ENCODE results near the gene WNT5A. TPM values are rescaled to one million over a fixed set of nuclear protein-coding genes. Genes with fewer than 3 reads are reported as not detected.

Gene WNT5A
- total and polyA plus RNA-seq, 2 donors (not counting 1 experiment from before 2014, with no cell fraction given) = 117 to 224 TPM

DNA sequence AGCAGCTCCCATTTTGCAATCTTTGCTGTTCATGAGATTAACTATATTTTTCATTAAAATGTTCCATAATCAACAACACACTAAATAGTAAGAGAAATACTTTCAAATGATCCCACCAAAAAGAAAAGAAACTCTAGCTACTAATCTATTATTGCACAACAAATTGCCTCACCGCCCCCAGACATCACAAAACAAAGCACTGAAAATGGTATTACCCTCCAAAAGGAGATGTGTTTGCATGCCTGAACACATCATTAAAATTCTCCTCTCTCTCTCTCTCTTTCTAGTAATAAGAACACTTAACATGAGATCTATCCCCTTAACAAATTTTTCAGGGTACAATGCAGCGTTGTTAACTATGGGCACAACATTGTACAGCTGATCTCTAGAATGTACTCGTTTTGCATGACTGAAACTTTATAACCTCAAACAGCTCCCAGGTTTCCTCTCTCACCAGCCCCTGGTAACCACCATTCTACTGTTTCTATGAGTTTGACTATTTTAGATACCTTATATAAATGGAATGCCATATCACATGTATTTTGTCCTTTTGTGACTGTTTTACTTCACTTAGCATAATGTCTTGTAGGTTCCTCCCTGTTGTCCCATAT is 33.1 kb downstream of the WNT5A start:
- DNase-seq (ENCODE audit: low read depth in 2 of 2) = no peak
- Histone ChIP-seq H3K4me2 (ENCODE audit: extremely low read depth, insufficient read depth, low read length) (no peak overlapping the region), H3K9me3 (ENCODE audit: control insufficient read depth, insufficient read depth, low read depth, low read length) (no peaks in the 10 kb centered on the region), H3K4me3 (replicated peaks in 1 of 4; ENCODE audit: control extremely low read depth in 1 of 4, insufficient read depth in 1 of 4, low read depth in 3 of 4, low read length in 4 of 4) (no peak overlapping the region), H3K27me3 (ENCODE audit: control insufficient read depth, insufficient read depth, low read length) (no peaks in the 10 kb centered on the region), H3K36me3 (ENCODE audit: control insufficient read depth, insufficient read depth, low read length) (no peaks in the 10 kb centered on the region), H3K9ac (ENCODE audit: insufficient read depth, low read length) (no peak overlapping the region), H3K27ac (ENCODE audit: insufficient read depth, low read length) (no peak overlapping the region), H2AFZ (ENCODE audit: low read length) (no peak overlapping the region), H3K4me1 (ENCODE audit: control insufficient read depth, extremely low read depth, insufficient read depth, low read length) (no peaks in the 10 kb centered on the region), H3K79me2 (ENCODE audit: control insufficient read depth, insufficient read depth, low read length) (no peaks in the 10 kb centered on the region), H4K20me1 (ENCODE audit: control insufficient read depth, extremely low read depth, insufficient read depth, low read length) (no peaks in the 10 kb centered on the region)
- TF ChIP-seq EZH2 (IDR thresholded peaks at IDR 0.05; ENCODE audit: low read length, missing control alignments) = no peak
- TF ChIP-seq, protein P1, sequence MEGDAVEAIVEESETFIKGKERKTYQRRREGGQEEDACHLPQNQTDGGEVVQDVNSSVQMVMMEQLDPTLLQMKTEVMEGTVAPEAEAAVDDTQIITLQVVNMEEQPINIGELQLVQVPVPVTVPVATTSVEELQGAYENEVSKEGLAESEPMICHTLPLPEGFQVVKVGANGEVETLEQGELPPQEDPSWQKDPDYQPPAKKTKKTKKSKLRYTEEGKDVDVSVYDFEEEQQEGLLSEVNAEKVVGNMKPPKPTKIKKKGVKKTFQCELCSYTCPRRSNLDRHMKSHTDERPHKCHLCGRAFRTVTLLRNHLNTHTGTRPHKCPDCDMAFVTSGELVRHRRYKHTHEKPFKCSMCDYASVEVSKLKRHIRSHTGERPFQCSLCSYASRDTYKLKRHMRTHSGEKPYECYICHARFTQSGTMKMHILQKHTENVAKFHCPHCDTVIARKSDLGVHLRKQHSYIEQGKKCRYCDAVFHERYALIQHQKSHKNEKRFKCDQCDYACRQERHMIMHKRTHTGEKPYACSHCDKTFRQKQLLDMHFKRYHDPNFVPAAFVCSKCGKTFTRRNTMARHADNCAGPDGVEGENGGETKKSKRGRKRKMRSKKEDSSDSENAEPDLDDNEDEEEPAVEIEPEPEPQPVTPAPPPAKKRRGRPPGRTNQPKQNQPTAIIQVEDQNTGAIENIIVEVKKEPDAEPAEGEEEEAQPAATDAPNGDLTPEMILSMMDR (conservative IDR thresholded peaks at IDR 0.05 in 1 of 2, IDR thresholded peaks at IDR 0.05 in 1 of 2; ENCODE audit: low read depth in 1 of 2, low read length in 2 of 2) = no peak

DNA sequence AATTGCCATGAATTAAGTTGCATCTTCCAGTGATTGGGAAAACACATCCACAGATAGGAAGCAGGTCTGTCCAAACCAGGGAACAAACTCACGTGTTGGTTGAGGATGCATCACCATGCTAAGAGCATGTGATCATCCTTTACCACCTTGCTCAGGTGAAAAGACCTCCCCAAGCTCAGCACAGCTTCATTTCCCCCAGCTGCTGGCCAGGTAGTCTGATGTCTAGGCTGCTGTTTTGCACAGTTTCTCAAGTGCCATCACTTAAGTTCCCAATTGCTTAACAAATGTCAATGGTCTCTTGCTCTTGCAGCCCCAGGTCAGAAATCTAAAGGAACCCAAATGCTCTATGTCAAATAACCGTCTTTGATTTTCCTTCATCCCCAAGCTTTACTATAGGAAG is 34.2 kb downstream of the WNT5A start:
- H2AFZ ChIP-seq (ENCODE audit: low read length) = no peak overlapping the region
- H4K20me1 ChIP-seq (ENCODE audit: control insufficient read depth, extremely low read depth, insufficient read depth, low read length) = no peaks in the 10 kb centered on the region
- no peaks in the 10 kb centered on the region for H3K4me1 ChIP-seq (ENCODE audit: control insufficient read depth, extremely low read depth, insufficient read depth, low read length)
- H3K4me3 ChIP-seq (replicated peaks in 1 of 4; ENCODE audit: control extremely low read depth in 1 of 4, insufficient read depth in 1 of 4, low read depth in 3 of 4, low read length in 4 of 4) = no peak overlapping the region
- no peak overlapping the region for H3K4me2 ChIP-seq (ENCODE audit: extremely low read depth, insufficient read depth, low read length)
- H3K79me2 ChIP-seq (ENCODE audit: control insufficient read depth, insufficient read depth, low read length) = no peaks in the 10 kb centered on the region
- TF ChIP-seq EZH2 (IDR thresholded peaks at IDR 0.05; ENCODE audit: low read length, missing control alignments) = no peak
- TF ChIP-seq, protein P1 (conservative IDR thresholded peaks at IDR 0.05 in 1 of 2, IDR thresholded peaks at IDR 0.05 in 1 of 2; ENCODE audit: low read depth in 1 of 2, low read length in 2 of 2) = no peak
- no peak overlapping the region for H3K9ac ChIP-seq (ENCODE audit: insufficient read depth, low read length)
- H3K27ac ChIP-seq (ENCODE audit: insufficient read depth, low read length) = no peak overlapping the region
- H3K9me3 ChIP-seq (ENCODE audit: control insufficient read depth, insufficient read depth, low read depth, low read length) = no peaks in the 10 kb centered on the region
- DNase-seq (ENCODE audit: low read depth in 2 of 2) = no peak
- no peaks in the 10 kb centered on the region for H3K36me3 ChIP-seq (ENCODE audit: control insufficient read depth, insufficient read depth, low read length)
- no peaks in the 10 kb centered on the region for H3K27me3 ChIP-seq (ENCODE audit: control insufficient read depth, insufficient read depth, low read length)

- Histone ChIP-seq H3K27me3 (ENCODE audit: control insufficient read depth, insufficient read depth, low read length) (no peaks in the 10 kb centered on the region), H3K79me2 (ENCODE audit: control insufficient read depth, insufficient read depth, low read length) (no peaks in the 10 kb centered on the region), H3K4me1 (ENCODE audit: control insufficient read depth, extremely low read depth, insufficient read depth, low read length) (no peaks in the 10 kb centered on the region), H2AFZ (ENCODE audit: low read length) (no peak overlapping the region), H3K9me3 (ENCODE audit: control insufficient read depth, insufficient read depth, low read depth, low read length) (no peaks in the 10 kb centered on the region), H3K4me2 (ENCODE audit: extremely low read depth, insufficient read depth, low read length) (no peak overlapping the region), H3K4me3 (replicated peaks in 1 of 4; ENCODE audit: control extremely low read depth in 1 of 4, insufficient read depth in 1 of 4, low read depth in 3 of 4, low read length in 4 of 4) (no peak overlapping the region), H3K9ac (ENCODE audit: insufficient read depth, low read length) (no peak overlapping the region), H3K27ac (ENCODE audit: insufficient read depth, low read length) (no peak overlapping the region), H4K20me1 (ENCODE audit: control insufficient read depth, extremely low read depth, insufficient read depth, low read length) (no peaks in the 10 kb centered on the region), H3K36me3 (ENCODE audit: control insufficient read depth, insufficient read depth, low read length) (no peaks in the 10 kb centered on the region)
- TF ChIP-seq, protein P1 (conservative IDR thresholded peaks at IDR 0.05 in 1 of 2, IDR thresholded peaks at IDR 0.05 in 1 of 2; ENCODE audit: low read depth in 1 of 2, low read length in 2 of 2) = no peak
- no peak for TF ChIP-seq EZH2 (IDR thresholded peaks at IDR 0.05; ENCODE audit: low read length, missing control alignments)
- DNase-seq (ENCODE audit: low read depth in 2 of 2) = no peak
Observed at GRCh38 chr3:55449527-55449926, 37.6 kb downstream of the WNT5A start.
